ENCODE results near the gene TRIM15.
"Not testable (repeated sequence)": the region's sequence is repeated elsewhere in the genome, so short reads cannot be mapped to it uniquely, and the experiment has no call there.

TRIM15 gene

DNA sequence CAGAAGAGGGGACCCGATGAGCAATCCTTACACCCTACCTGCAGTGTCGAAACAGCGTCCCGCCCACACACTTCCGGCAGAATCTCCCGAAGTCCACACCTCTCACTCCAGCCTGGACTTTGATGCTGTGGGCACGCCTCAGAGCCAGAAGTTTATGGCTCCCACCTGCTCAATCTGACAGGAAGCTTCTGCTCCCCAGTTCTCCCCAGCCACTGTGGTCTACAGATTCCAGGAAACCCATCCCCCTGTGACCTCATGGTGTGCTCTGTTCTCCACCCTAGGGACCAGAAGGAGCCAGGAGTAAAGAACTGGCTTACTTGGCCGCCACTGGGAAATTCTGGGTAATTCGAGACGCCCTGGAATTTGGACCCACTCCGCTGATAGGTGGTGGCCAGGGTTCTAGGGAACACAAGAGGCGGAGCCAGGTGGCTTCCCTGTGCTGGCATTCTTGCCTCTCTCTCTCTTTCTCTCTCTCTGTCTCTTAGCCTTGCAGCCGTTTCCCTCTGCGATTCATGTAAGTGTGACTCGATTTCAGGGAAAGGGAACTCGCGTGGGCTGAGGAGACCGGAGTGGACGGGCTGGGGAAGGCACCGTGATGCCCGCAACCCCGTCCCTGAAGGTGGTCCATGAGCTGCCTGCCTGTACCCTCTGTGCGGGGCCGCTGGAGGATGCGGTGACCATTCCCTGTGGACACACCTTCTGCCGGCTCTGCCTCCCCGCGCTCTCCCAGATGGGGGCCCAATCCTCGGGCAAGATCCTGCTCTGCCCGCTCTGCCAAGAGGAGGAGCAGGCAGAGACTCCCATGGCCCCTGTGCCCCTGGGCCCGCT, at the start of gene TRIM15:
Gene TRIM15 (plus strand): TSS at position 457 of the 828 bp plus-strand sequence. CDS start 139 bp downstream, at position 596.
- no peak within 1 kb of the TSS for H3K4me3 ChIP-seq (ENCODE audit: low read depth, low read length)
- TF ChIP-seq, protein P1, sequence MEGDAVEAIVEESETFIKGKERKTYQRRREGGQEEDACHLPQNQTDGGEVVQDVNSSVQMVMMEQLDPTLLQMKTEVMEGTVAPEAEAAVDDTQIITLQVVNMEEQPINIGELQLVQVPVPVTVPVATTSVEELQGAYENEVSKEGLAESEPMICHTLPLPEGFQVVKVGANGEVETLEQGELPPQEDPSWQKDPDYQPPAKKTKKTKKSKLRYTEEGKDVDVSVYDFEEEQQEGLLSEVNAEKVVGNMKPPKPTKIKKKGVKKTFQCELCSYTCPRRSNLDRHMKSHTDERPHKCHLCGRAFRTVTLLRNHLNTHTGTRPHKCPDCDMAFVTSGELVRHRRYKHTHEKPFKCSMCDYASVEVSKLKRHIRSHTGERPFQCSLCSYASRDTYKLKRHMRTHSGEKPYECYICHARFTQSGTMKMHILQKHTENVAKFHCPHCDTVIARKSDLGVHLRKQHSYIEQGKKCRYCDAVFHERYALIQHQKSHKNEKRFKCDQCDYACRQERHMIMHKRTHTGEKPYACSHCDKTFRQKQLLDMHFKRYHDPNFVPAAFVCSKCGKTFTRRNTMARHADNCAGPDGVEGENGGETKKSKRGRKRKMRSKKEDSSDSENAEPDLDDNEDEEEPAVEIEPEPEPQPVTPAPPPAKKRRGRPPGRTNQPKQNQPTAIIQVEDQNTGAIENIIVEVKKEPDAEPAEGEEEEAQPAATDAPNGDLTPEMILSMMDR (IDR thresholded peaks at IDR 0.05; ENCODE audit: low read depth, low read length) = no peak

- no peak overlapping the region for H3K4me3 ChIP-seq (ENCODE audit: low read depth, low read length)
- TF ChIP-seq, protein P1 (IDR thresholded peaks at IDR 0.05; ENCODE audit: low read depth, low read length) = no peak
Observed at GRCh38 chr6:30113841-30114240, 49.5 kb upstream of the TRIM15 start.

GRCh38 chr6:30116724-30117123, 46.6 kb upstream of the TRIM15 start:
- TF ChIP-seq, protein P1 (IDR thresholded peaks at IDR 0.05; ENCODE audit: low read depth, low read length) = no peak
- no peak overlapping the region for H3K4me3 ChIP-seq (ENCODE audit: low read depth, low read length)

DNA sequence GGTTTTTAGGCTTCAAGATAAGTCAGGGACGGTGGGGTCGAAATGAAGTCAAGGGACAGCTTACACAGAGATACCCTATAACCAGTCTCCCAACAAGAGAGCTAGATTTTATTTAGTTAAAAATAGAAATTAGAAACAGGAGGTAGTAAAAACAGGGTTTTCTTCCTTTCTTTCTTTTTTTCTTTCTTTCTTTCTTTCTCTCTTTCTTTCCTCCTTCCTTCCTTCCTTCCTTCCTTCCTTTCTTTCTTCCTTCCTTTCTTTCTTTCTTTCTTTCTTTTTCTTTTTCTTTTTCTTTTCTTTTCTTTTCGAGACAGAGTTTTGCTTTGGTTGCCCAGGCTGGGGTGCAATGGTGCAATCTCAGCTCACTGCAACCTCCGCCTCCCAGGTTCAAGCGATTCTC, 44.7 kb upstream of the TRIM15 start:
- H3K4me3 ChIP-seq (ENCODE audit: low read depth, low read length) = not testable (repeated sequence)

GRCh38 chr6:30121446-30122366, 41.6 kb upstream of the TRIM15 start:
- TF ChIP-seq, protein P1 (IDR thresholded peaks at IDR 0.05; ENCODE audit: low read depth, low read length) = no peak

GRCh38 chr6:30122515-30122914, 40.8 kb upstream of the TRIM15 start:
- TF ChIP-seq, protein P1 (IDR thresholded peaks at IDR 0.05; ENCODE audit: low read depth, low read length) = no peak
- H3K4me3 ChIP-seq (ENCODE audit: low read depth, low read length) = no peak overlapping the region

More at GRCh38 chr6:30121446-30122366, 41.6 kb upstream of the TRIM15 start:
- H3K4me3 ChIP-seq (ENCODE audit: low read depth, low read length) = no peak overlapping the region

- H3K4me3 ChIP-seq (ENCODE audit: low read depth, low read length) = no peak overlapping the region
- TF ChIP-seq, protein P1 (IDR thresholded peaks at IDR 0.05; ENCODE audit: low read depth, low read length) = no peak
Observed at GRCh38 chr6:30127238-30128093, 35.9 kb upstream of the TRIM15 start.

Measured in WI38 (cell line).